Uterus (tissue), 2 donors: ENCODE data around the gene NELL1.

Experiments
- POLR2A ChIP-seq, 2 donors: fragments of 450-650 bp; IDR thresholded peaks; one replicate each; pipeline ENCODE4 v1.6.1; 2016; ENCODE audit warnings: antibody characterized with exemption in 2 of 2, mild to moderate bottlenecking in 1 of 2, moderate library complexity in 1 of 2
- TF ChIP-seq, protein P1 (sequence below), 4 experiments: fragments of 200-600 bp in 2 of 4; fragments of 450-650 bp in 2 of 4; sonication (generic) in 2 of 4; IDR thresholded peaks; one replicate each; pipeline ENCODE4 v1.5.1; 2016 to 2019; ENCODE audit warnings: antibody characterized with exemption in 4 of 4, mild to moderate bottlenecking in 2 of 4, moderate library complexity in 1 of 4

DNA sequence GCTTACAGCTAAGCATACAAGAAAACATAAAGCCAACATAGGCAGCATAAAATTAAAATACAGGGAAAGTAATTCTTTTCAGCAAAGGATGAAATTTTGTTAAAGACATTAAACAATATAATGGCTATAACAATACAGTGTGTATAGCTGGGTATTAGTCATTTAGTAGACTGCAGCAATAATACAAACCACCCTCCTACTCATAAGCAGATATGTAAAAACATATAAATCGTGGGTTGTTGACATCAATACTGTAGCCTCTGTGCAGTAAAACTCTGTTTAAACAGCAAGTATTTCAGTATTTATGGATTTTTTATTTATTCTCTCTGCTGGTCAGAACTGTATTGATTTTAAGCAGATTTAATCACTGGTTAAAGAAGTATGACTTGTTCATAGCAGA lies 884.4 kb downstream of the NELL1 start:
- TF ChIP-seq, protein P1, sequence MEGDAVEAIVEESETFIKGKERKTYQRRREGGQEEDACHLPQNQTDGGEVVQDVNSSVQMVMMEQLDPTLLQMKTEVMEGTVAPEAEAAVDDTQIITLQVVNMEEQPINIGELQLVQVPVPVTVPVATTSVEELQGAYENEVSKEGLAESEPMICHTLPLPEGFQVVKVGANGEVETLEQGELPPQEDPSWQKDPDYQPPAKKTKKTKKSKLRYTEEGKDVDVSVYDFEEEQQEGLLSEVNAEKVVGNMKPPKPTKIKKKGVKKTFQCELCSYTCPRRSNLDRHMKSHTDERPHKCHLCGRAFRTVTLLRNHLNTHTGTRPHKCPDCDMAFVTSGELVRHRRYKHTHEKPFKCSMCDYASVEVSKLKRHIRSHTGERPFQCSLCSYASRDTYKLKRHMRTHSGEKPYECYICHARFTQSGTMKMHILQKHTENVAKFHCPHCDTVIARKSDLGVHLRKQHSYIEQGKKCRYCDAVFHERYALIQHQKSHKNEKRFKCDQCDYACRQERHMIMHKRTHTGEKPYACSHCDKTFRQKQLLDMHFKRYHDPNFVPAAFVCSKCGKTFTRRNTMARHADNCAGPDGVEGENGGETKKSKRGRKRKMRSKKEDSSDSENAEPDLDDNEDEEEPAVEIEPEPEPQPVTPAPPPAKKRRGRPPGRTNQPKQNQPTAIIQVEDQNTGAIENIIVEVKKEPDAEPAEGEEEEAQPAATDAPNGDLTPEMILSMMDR (IDR thresholded peaks at IDR 0.05) = no peak
- no peak for TF ChIP-seq POLR2A (IDR thresholded peaks at IDR 0.05)
